OCI-M2 (cell line): Measurements from ENCODE around the gene UGT1A9.

ENCODE experiments used
- DNase-seq: peaks from one replicate; lab custom pipeline; 2025; ENCODE audit not compliant: unreplicated experiment; lab: John Stamatoyannopoulos, UW

Gene UGT1A9

DNA sequence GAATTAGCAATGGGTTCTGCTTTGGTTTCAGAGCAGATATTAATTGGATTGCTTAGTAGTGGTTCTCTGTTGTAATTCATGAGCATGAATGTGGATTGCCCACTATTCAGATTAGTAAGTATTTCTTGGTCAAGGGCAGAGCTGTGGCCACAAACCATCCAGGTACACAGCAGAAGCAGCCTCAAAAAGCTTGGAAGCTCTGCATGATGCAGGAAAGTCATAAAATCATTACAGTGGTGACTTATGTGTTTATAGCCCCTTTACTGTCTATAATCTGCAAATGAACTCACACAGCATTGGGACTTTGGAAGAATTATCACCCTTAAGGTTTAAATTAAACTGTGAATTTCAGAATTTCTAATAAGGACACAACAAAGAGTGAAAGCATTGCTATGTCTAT lies 86.4 kb downstream of the UGT1A9 start:
- DNase-seq, result no peak

DNA sequence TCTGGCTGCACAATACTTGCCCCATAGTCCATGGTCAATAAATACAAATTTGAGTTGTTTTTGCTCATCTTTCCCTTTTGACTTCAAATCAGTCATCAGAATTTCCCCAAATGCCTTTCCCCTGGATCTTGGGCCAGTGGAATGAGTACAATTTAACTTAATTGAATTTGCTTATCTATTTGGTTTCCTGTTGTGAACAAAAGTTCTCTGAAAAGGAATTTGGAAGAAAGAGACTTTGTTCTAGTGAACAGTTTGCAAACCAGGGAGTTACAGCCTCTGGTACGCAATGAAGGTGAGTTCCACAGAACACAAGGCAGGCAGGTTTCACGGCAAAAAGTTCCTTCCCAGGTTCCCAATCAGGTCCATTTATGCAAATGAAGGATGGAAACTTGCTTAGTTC lies 87.2 kb downstream of the UGT1A9 start:
- DNase-seq, result no peak

DNA sequence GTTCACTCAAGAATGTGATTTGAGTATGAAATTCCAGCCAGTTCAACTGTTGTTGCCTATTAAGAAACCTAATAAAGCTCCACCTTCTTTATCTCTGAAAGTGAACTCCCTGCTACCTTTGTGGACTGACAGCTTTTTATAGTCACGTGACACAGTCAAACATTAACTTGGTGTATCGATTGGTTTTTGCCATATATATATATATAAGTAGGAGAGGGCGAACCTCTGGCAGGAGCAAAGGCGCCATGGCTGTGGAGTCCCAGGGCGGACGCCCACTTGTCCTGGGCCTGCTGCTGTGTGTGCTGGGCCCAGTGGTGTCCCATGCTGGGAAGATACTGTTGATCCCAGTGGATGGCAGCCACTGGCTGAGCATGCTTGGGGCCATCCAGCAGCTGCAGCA lies 88.3 kb downstream of the UGT1A9 start, which contains the start of gene UGT1A1:
Gene UGT1A1 (plus strand): TSS at position 228 of the 400 bp plus-strand sequence. CDS start 18 bp downstream, at position 246.
- DNase-seq, result no peak

DNA sequence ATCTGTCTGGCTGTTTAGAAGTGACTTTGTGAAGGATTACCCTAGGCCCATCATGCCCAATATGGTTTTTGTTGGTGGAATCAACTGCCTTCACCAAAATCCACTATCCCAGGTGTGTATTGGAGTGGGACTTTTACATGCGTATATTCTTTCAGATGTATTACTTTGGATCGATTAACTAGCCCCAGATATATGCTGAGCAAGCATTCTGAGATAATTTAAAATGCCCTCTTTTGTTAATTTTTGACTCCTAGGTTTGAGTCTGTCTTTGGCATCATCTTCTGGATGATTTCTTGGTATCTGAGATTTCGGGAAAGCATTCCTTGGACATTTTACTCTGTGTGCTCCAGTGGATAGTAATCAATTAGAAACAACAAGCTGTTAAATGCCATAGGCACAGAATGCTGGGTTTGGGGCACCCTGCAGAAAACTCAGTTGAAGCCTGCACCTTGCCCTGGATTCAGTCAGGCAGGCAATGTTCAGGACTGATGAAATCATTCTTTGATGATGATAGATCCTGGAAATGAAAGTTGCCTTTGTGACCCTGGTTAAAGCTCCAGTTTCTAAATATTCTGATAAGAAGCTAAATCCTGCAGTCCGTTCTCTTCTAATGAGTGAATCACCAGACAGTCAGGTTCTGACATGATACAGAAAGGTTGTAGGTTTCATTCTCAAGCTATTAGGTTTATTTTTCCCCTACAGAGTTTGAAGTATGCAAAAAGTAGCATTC lies 89.5 kb downstream of the UGT1A9 start:
- DNase-seq, result no peak

DNA sequence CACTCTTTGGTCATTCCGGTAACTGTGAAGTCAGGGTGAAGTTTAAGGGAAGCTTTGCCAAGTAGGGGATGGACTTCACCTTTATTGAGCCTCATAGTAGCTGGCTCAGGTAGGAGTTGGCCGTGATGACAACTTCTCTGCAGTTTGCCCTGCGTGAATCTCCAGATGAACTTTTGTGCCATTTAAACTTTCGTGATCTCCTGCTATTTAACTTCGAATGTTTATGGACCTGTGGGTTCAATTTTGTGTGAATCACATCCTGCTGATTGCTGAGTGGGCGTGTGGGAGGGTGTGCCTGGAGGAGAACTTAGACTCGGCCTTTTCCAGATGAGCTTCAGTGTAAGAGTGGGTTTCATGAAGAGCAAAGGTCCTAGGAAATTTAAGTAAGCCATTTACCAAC lies 92.6 kb downstream of the UGT1A9 start:
- no peak for DNase-seq

DNA sequence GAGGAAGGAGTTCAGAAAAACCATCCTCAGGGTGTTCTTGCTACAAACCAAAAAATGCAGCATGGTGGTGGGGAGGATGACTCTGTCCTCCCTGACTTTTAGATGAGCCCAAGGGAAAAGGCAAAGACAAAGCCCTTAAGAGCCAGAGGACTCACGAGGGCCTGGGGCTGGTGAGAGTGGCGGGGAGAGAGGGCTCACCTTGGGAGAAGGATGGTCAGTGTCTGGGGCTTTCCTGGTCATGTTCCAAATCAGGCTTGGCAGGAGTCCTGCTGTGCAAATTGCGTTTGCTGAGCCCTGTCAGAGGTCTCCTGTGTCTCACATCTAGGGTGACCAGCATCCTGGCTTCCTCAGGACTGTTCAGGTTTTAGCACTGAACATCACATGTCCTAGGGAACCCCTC lies 93.1 kb downstream of the UGT1A9 start:
- no peak for DNase-seq

DNA sequence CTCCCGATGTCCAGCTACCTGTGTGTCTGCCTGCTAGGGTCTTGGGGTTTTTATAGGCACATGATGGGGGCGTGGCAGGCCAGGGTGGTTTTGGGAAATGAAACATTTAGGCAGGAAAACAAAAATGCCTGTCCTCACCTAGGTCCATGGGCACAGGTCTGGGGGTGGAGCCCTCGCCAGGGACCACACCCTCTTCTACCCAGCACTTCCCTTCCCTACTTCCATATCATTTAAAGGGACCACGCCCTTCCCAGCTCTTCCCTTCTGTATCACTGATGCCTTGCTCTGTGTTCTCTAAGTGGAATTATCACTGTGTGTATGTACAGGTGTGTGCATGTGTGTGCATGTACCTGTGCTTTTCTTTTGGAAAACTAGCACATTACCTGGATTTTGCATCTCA lies 94.7 kb downstream of the UGT1A9 start:
- DNase-seq, result no peak

DNA sequence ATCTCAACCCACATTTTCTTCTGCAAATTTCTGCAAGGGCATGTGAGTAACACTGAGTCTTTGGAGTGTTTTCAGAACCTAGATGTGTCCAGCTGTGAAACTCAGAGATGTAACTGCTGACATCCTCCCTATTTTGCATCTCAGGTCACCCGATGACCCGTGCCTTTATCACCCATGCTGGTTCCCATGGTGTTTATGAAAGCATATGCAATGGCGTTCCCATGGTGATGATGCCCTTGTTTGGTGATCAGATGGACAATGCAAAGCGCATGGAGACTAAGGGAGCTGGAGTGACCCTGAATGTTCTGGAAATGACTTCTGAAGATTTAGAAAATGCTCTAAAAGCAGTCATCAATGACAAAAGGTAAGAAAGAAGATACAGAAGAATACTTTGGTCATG lies 96.4 kb downstream of the UGT1A9 start:
- no peak for DNase-seq

DNA sequence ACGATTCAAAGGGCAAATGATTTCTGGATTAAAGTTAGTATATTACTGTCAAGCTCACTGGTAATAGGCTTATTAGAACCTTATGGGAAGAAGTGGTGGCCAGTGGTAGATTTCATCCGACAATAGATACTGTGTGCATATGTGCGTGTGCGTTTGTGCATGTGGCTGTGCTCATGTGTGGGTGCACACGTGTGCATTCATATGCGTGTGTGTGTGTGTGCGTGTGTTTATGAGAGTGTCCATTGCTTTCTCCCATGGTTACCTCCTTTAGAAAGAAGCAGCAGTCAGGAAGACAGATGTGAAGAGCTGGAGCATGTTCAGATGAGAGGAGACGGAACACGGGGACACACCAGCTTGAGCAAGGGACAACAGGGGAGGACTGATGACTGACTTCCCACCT lies 97.6 kb downstream of the UGT1A9 start:
- DNase-seq, result no peak

DNA sequence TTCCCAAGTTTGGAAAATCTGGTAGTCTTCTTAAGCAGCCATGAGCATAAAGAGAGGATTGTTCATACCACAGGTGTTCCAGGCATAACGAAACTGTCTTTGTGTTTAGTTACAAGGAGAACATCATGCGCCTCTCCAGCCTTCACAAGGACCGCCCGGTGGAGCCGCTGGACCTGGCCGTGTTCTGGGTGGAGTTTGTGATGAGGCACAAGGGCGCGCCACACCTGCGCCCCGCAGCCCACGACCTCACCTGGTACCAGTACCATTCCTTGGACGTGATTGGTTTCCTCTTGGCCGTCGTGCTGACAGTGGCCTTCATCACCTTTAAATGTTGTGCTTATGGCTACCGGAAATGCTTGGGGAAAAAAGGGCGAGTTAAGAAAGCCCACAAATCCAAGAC lies 100.5 kb downstream of the UGT1A9 start:
- DNase-seq, result no peak

DNA sequence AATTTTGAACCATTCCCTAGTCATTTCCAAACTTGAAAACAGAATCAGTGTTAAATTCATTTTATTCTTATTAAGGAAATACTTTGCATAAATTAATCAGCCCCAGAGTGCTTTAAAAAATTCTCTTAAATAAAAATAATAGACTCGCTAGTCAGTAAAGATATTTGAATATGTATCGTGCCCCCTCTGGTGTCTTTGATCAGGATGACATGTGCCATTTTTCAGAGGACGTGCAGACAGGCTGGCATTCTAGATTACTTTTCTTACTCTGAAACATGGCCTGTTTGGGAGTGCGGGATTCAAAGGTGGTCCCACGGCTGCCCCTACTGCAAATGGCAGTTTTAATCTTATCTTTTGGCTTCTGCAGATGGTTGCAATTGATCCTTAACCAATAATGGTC lies 100.9 kb downstream of the UGT1A9 start:
- no peak for DNase-seq

DNA sequence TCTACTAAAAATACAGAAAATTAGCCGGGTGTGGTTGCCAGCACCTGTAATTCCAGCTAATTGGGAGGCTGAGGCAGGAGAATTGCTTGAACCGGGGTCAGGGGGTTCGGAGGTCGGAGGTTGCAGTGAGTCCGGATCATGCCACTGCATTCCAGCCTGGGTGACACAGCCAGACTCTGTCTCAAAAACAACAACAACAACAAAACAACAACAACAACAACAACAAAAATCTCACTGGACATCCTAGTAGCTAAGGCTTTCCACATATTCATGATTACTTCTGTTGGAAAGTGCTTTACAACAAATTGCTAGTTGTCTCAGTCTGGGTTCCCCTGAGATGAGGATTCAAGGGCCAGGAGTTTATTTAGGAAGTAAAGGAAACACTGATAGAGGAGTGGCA lies 102.2 kb downstream of the UGT1A9 start:
- no peak for DNase-seq

DNA sequence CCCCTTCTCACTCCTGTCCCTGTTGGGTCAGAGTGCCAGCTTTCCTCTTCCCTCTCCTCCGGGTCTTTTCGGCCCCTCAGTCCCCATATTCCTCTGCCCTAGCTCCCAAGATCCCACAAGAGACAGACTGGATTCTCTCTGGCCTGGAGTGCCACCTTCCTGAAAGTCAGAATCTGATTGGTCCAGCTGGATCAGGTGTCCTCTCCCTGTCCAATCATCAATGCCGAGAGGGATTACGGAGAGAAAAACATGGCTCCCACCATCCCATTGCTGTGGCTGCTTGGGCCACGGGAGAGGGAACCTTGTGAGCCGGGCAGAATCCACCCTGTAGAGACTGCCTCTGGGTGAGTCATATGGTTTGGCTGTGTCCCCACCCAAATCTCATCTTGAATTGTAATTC lies 103.7 kb downstream of the UGT1A9 start:
- DNase-seq, result no peak

DNA sequence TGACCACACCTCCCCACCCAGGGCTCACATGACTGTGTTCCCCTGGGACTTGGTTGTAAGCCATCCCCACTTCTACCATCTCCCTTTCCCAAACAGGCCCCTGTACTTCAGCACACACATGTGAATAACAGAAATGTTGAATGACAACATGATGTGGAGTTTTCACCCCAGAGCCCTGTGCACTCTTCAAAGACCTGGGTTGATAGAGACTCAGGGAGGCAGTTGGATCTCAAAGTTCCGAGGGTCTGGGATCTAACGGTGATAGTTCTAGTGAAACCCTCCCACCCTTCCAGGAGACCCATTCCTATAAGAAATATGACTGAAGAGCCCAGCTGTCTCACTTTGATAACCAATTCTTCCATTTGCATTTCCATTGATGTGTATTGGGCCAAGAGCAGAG lies 106.3 kb downstream of the UGT1A9 start, which contains the start of gene MROH2A:
Gene MROH2A (plus strand): TSS at position 301 of the 400 bp plus-strand sequence. CDS start 1,029 bp downstream, outside the sequence.
- no peak for DNase-seq

DNA sequence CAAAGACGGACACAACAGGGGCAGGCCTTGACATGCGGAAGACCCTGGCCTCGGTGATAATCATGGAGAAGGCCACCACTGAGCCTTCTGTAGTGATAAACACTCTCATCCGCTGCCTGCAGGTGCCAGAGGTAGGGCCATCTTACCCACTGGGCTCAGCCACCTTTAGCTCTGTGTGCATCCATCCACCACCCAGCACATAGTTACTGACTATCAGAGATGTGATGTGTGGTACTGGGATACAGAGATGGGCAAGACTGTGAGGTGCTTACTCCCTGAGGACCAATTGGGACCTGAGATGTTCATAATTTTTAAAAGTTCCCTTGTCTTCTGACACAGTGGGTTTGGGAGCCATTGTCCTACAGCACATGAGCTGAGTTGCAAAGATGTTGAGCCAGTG lies 108.0 kb downstream of the UGT1A9 start:
- DNase-seq, result no peak

DNA sequence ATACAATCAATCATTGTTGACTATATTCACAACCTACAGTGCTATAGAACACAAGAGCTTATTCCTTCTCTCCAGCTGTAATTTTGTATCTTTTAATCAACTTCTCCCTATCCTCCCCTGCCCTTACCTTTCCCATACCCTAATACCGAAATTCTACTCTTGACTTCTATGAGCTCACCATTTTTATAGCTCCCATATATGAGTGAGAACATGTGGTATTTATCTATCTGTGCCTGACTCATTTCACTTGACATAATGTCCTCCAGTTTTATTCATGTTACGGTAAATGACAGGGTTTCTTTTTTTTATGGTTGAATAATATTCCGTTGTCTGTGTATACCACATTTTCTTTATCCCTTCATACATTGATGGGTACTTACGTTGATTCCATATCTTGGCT lies 109.1 kb downstream of the UGT1A9 start:
- DNase-seq, result no peak

DNA sequence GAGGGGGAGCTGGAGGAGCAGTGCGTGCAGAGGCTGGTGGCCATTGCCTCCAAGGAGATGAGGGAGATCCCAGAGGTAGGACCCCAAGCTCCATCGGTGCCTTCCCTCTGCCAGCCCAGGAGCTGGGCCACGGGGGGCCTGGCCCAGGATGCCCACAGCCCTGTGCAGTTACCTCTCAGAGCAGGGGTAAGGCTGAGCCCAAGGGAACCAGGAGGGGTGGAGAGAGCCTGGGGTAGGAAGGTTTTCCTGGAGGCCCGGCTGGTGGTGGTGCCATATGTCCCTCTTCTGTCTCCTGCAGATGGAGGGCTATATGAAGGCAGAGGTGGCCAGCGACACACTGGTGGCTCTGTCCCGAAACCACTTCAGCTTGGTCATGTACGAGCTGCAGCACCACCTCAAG lies 117.9 kb downstream of the UGT1A9 start:
- no peak for DNase-seq

DNA sequence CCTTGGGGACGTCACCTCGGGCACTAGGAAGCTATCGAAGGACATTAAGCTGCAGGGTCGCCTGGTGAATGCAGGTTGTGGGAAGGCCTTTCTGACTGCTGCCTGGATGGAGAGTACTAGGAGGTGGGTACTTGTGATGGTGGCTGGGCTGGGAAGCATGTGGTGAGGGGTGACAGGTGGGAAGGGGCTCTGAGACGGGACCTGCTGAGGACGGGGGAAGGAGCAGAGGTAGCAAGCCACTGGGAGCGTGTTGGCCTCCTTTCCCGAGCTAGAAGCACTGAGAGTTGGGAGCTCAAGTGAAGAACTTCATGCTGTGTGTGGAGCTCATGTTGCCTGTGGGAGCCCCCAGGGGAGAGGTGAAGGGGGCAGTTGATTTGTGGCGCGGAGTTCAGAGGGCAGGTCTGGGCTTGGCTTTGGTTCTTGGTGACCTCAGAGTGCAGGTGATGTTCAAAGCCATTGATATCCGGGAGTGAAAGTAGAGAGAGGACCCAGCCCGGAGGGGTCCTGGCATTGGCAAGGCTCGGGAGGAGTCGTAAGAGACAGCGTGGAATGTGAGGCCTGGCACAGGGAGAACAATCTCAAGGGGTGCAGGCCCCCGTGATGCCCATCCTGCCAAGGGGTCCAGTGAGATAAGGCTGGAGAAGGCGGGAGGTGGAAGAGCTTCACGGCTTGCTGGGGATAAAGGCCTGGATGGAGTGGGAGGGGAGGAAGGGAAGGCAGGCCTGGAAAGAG lies 119.6 kb downstream of the UGT1A9 start:
- DNase-seq, result no peak

DNA sequence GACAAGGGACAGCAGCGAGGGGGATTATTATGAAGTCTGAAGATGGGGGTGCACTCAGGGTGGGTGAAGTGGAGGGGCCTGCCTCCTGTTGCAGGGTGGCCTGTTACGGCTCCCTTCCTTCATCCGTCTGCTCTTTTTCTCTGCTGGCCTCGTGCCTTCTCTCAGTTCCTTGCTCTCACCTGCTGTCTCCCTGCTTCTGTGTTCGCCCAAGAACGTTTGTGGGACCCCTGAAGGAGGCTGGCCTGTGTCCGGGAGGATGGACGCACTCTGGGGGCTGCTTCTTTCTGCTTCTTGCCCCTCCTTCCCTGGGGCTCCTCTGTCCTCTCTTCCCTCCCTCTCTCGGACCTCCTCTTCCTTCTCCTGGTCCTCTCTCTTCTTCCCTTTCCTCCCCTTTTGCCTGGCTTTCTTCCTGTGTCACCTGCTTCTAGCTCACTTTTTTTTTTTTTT lies 120.2 kb downstream of the UGT1A9 start:
- DNase-seq, result no peak

DNA sequence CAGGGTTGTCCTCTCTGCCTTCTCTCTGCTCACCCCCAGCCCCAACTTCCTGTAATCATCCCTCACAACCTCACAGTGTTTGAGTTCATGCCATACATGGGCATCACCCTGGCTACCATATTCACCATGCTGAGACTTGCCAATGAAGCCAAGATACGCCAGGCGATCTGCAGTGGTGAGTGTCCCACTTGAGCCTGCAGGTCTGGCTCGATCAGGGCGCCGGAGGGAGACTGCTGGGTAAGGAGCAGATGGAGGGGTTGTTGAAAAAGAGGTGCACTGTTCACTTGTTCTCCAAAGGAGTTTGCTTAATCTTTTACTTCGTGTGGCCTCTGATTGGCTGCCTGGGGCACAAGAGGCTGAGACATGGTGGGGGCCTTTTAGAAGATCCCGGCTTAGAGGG lies 121.0 kb downstream of the UGT1A9 start:
- DNase-seq, result no peak

DNA sequence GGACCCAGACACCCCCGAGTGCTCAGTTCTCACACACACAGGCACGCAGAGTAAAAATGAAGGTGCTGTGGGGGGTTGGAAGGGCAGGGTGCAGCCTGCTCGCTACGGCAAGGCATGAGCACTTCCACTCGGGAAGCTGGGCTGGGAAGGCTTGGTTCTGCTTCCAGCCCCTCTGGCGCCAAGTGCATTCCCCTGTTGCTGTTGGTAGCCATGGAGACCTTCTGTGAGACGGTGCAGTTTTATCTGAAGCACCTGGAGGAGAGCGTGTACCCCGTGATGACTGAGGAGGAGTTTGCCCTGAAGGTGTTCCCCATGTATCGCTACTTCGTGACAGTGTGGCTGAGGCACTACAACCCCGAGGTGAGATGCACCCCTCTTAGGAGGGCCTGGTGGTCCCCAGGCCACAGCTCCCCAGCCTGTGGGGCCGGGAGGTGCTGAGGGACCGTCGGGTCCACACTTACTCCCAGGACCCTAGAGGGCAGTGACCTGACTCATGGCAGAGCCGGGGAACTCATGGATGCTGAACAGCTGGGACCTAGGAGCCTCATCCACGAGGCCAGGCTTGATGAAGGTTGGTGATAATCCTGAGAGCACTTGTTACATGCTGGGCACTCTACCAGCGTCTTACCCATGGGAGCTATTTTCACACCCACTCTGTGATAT lies 121.9 kb downstream of the UGT1A9 start:
- DNase-seq, result no peak

DNA sequence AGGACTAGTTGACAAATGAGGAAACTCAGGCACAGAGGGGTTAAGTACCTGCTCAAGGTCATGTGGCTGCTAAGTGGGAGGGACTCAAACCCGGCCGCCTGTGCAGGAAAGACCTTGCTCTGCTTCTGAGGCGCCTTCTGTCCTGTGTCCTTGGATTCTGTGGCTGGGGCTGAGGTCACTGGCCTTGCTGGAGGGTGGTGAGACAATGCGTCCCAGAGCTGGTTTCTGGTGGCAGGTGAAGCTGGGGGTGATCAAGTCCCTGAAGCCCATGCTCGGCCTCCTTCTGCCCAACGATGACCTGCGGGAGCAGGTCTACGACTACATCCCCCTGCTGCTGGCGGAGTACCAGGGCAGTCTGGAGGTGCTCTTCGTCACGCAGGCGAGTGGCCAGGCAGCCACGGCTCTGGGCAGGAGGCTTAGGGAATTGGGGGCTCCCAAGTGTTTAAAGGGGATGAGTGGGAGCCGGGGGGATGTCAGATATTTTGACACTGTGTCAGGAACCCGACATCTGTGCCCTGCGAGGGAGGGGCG lies 122.5 kb downstream of the UGT1A9 start:
- no peak for DNase-seq
